Measurements from ENCODE around the gene TBC1D22B.

TBC1D22B gene

DNA sequence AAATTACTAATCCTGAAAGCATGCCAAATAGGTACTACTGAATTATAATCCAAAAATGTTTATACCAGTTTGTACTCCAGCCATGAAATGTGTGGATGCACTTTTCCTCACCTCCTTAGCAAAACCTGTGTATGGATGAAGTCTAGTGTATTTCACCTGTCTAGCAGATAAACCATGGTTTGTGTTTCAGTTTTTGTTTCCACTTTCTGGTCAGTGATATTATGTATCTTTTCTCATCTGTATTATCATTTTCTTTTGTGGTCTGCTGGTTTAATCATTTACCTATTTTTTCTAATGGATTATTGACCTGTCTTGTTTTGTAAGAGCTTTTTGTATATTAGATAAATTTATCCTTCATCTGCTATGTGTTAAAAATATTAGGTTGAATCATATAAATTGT, 41.4 kb downstream of the TBC1D22B start:
- TF ChIP-seq EZH2phosphoT487 (IDR thresholded peaks at IDR 0.05; ENCODE audit: borderline replicate concordance, low read length) (no peak), CTCF (IDR thresholded peaks at IDR 0.05; ENCODE audit: low read depth, low read length, poor library complexity, severe bottlenecking) (no peak)
- Histone ChIP-seq H3K36me3 (ENCODE audit: control insufficient read depth, low read length) (peaks cover 19% of the 10 kb centered on the region), H3F3A (ENCODE audit: control insufficient read depth, insufficient read depth) (no peaks in the 10 kb centered on the region)

GRCh38 chr6:37299990-37300389, 42.4 kb downstream of the TBC1D22B start:
- Histone ChIP-seq H3K4me3 (ENCODE audit: low read length) (no peak overlapping the region), H3K36me3 (ENCODE audit: control insufficient read depth, low read length) (peaks cover 14% of the 10 kb centered on the region), H3K9me2 (replicated peaks; ENCODE audit: control insufficient read depth, low read length) (no peaks in the 10 kb centered on the region), H3K79me2 (ENCODE audit: control insufficient read depth, low read length) (no peaks in the 10 kb centered on the region), H3K27me3 (ENCODE audit: control insufficient read depth, low read length) (no peaks in the 10 kb centered on the region), H3K27ac (ENCODE audit: low read depth, low read length) (no peak overlapping the region), H3K4me1 (ENCODE audit: control insufficient read depth, low read length) (no peaks in the 10 kb centered on the region), H3K9me3 (ENCODE audit: control insufficient read depth, insufficient read depth, low read length) (no peaks in the 10 kb centered on the region), H3F3A (ENCODE audit: control insufficient read depth, insufficient read depth) (no peaks in the 10 kb centered on the region), H3K4me2 (ENCODE audit: low read length) (no peak overlapping the region), H4K20me1 (ENCODE audit: control insufficient read depth, insufficient read depth, low read depth, low read length) (no peaks in the 10 kb centered on the region)
- TF ChIP-seq EZH2phosphoT487 (IDR thresholded peaks at IDR 0.05; ENCODE audit: borderline replicate concordance, low read length) (no peak), CTCF (IDR thresholded peaks at IDR 0.05; ENCODE audit: low read depth, low read length, poor library complexity, severe bottlenecking) (no peak)

More for the DNA sequence above, 41.4 kb downstream of the TBC1D22B start:
- Histone ChIP-seq H3K4me3 (ENCODE audit: low read length) (no peak overlapping the region), H4K20me1 (ENCODE audit: control insufficient read depth, insufficient read depth, low read depth, low read length) (no peaks in the 10 kb centered on the region), H3K79me2 (ENCODE audit: control insufficient read depth, low read length) (no peaks in the 10 kb centered on the region), H3K4me1 (ENCODE audit: control insufficient read depth, low read length) (0 out of 2 replicates have a peak, but pooled peaks cover 3% of the 10 kb centered on the region), H3K4me2 (ENCODE audit: low read length) (no peak overlapping the region), H3K9me3 (ENCODE audit: control insufficient read depth, insufficient read depth, low read length) (no peaks in the 10 kb centered on the region), H3K27ac (ENCODE audit: low read depth, low read length) (no peak overlapping the region), H3K27me3 (ENCODE audit: control insufficient read depth, low read length) (no peaks in the 10 kb centered on the region), H3K9me2 (replicated peaks; ENCODE audit: control insufficient read depth, low read length) (no peaks in the 10 kb centered on the region)

- Histone ChIP-seq H3K4me3 (ENCODE audit: low read length) (no peak overlapping the region), H3K4me2 (ENCODE audit: low read length) (no peak overlapping the region), H3F3A (ENCODE audit: control insufficient read depth, insufficient read depth) (no peaks in the 10 kb centered on the region), H3K36me3 (ENCODE audit: control insufficient read depth, low read length) (peaks cover 14% of the 10 kb centered on the region), H3K27me3 (ENCODE audit: control insufficient read depth, low read length) (no peaks in the 10 kb centered on the region), H3K27ac (ENCODE audit: low read depth, low read length) (no peak overlapping the region), H3K9me2 (replicated peaks; ENCODE audit: control insufficient read depth, low read length) (no peaks in the 10 kb centered on the region), H4K20me1 (ENCODE audit: control insufficient read depth, insufficient read depth, low read depth, low read length) (no peaks in the 10 kb centered on the region), H3K4me1 (ENCODE audit: control insufficient read depth, low read length) (no peaks in the 10 kb centered on the region), H3K9me3 (ENCODE audit: control insufficient read depth, insufficient read depth, low read length) (no peaks in the 10 kb centered on the region), H3K79me2 (ENCODE audit: control insufficient read depth, low read length) (no peaks in the 10 kb centered on the region)
- no peak for TF ChIP-seq EZH2phosphoT487 (IDR thresholded peaks at IDR 0.05; ENCODE audit: borderline replicate concordance, low read length)
- no peak for TF ChIP-seq CTCF (IDR thresholded peaks at IDR 0.05; ENCODE audit: low read depth, low read length, poor library complexity, severe bottlenecking)
Observed at GRCh38 chr6:37302086-37302686, 44.6 kb downstream of the TBC1D22B start.

Measured in DOHH2 (cell line).